Erythroblast (primary cell): ENCODE results near the gene AGTR1.

ENCODE experiments used
- DNase-seq, 2 experiments: peaks; one replicate each; lab custom pipeline; 2025; lab: John Stamatoyannopoulos, UW
- GATA1 ChIP-seq: IDR thresholded peaks from 2 replicates; pipeline ENCODE4 v1.6.1; 2011; ENCODE audit warnings: low read depth, mild to moderate bottlenecking, control low read depth, low read length, moderate library complexity
- POLR2A ChIP-seq: IDR thresholded peaks from 2 replicates; pipeline ENCODE4 v1.6.1; 2011; ENCODE audit warnings: mild to moderate bottlenecking, low read length

Gene AGTR1

DNA sequence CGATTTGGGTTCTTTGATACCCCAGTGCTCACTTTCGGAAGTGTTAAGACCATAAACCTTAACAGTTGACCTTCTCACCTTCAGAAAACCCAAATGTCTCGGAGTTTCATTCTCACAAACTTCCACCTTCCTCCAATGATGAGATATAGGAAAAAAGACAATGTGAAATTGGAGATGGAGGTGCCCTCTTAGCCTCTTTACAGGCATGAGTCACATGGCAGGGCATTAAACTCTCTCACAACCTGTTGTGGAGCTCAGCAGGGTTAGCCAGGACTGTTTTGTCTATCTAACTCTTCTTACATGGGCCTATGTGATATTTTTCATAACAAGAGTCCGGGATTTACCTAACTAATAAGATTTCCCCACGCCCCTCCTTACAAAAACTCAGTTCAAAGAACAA is 10.7 kb downstream of the AGTR1 start:
- DNase-seq = no peak
- TF ChIP-seq GATA1 (no peak), POLR2A (no peak)

DNA sequence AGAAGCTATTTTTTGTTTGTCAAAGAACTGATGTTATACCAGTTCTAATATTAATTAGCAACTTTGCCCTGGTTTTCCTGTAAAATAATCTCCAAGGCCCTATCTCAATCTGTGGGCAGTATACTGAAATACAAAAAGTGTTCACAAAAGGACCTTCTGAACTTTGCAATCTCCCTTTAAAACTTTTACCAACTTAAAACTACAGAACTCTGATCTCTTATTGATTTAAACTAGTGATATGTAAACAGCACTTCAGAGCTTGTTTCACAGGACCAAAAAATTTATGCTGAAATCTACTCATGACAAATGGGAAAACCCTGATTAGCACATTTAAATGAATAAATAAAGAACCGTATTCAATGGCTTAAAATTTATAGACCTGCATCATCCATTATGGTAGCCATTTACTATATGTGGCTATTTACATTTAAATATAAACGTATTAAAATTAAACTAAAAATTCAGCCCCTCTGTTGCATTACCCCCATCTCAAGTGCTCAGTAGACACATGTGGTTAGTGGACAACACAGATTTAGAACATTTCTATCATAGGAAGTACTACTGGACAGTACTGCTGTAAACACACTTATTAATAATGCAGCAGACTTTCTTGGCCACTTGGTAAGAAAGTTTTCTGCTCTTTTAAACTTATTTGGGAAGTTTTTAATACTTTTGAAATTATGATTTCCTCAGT is 12.0 kb downstream of the AGTR1 start:
- no peak for DNase-seq
- no peak for TF ChIP-seq GATA1

DNA sequence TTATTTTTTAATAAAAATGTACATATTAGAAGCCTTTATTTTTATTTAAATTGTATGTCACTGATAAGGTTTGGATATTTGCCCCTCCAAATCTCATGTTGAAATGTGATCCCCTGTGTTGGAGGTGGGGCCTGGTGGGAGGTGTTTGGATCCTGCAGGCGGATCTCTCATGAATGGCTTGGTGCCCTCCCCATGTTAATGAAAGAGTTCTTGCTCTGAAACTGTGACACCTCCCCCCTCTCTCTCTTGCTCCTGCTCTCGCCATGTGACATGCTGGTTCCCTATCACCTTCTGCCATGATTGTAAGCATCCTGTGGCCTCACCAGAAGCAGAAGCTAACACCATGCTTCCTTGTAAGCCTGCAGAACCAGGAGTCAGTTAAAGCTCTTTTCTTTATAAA is 13.0 kb downstream of the AGTR1 start:
- no peak for DNase-seq

DNA sequence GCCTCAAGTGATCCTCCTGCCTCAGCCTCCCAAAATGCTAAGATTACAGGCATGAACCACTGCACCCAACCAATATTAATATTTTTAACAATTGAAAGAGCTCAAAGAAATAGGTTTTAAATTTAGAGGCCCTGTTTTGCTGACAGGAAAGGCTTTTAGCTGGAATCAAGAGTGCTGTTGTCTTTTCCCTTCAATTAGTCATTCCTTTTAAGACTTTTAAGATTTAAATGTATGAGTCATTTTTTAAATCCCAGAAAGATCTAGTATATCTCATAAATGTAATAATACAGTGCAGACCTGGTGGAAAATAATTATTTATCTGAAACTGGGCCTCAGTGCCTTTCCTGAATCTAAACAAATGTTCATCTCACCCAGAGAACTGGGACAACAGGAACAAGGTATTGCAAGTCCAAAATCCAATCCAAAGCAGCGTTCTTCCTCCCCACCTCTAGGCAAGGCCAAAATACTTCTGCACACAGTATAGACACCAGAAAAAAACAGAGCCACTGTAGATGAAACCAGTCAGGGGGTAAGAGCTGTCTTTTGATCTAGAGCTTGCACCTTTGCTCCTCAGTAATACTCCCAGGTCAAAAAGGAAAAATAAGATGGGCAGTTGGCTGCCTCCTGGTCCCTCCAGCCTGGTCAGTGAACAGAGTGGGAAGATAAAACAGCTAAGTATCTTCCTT is 14.4 kb downstream of the AGTR1 start:
- no peak for DNase-seq
- TF ChIP-seq POLR2A = no peak
- TF ChIP-seq GATA1 = no peak

More for the DNA sequence above, 13.0 kb downstream of the AGTR1 start:
- no peak for TF ChIP-seq POLR2A

DNA sequence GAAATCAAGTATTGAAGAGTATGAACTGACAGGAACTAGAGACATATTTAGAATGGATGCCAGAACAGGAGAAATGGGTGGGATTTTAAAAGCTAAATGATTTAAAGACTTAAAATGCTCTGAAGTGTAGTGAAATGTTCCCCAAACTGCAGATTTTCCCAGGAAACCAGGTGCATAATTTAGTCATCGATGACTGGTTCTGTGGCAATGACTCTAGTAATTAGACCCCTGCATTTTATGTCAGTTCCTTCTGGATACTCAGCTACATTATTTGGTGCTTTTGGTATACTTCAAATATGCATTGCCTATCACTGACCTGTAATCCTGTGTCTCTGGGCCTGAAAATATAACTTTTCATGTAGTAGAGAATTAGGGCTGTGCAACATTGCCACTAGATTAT is 16.8 kb downstream of the AGTR1 start:
- DNase-seq = no peak
- TF ChIP-seq GATA1 = no peak

DNA sequence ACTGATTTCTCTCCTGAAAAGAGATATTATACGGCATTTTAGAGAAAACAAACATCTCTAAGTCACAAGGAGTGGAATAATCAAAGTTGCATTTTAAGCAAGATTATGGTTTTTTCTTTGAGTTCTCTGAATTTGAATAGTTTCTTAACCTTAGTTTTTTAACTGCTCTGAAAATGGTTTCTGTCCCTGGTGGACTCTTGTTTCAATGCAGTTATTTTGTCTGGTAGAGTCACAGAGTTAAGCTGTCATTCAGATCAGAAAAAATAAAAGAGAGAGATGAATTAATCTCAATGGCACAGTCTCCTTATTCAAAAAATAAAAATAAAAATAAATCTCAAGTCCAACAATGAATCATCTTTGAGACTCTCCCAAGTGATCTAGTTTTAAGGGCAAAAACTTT is 19.0 kb downstream of the AGTR1 start:
- TF ChIP-seq GATA1 (no peak), POLR2A (no peak)
- DNase-seq = no peak

DNA sequence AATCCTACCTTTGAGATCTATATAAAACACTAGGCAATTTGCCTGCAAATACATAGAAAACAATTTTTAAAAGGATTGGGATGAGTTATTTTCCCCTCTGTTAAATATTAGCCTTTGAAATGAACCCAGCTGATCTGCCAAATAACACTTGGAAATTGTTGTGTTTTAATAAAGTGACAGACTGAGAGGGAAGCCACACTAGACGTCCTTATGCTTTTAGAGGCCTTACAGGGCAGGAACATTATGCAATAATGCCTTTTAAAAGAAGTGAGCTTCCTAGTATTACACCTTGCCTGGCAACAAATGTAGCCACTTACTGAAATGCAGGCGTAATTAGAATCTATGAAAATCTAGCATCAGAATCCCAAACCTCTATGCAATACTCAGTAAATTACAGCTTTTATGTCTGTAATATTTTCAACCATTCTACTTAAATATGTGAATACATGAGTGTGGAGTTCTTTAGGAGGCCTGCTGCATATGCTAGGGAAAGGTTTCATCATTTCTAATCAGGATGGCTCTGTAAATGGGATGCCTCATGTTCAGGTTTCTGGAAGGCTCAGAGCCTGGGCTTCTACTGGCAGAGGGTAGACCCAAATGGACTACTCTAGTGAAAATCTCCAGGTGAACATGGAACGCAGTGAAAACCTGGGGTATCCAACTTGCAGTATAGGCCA is 20.3 kb downstream of the AGTR1 start:
- TF ChIP-seq GATA1 (no peak), POLR2A (no peak)
- no peak for DNase-seq

DNA sequence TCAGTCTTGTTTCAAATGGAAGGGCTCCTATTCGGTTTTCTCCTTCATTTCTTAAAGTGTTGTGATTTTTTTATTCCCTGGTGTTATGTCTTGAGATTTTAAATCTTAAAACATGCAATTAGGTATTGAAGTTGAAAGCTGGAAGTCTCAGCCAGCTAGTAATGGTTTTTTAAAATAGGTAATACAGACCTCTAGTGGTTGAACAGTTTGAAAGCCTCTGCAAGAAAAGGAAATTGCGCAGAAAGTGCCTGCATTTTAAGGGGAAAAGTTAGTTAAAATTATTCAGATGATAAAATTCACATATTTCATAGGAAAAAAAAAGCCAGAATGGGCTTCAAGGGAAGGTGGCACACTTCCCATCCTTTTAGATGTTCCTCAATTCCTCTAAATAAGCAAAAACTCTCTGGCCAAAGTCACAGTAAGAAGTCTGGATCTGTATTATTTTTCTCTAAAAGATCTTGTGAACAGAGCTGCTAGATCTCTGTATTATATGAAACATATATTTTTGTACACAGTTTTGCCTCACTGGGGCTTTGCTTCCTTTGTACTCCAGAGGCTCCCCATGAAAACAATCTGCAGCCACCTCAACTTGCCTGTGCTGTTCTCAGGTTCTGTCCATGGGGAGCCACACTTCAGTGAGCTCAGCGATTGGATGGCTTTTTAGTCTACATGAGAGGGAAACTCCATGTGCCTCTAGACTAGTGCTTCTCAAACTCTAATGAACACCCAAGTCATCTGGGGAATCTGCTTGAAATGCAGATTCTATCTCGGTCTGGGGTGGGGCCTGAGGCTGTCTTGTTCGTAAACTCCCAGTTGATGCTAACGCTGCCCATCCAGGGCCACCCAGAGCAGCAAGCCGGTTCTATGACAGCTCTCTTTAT is 21.5 kb downstream of the AGTR1 start:
- no peak for TF ChIP-seq POLR2A
- no peak for TF ChIP-seq GATA1
- no peak for DNase-seq

DNA sequence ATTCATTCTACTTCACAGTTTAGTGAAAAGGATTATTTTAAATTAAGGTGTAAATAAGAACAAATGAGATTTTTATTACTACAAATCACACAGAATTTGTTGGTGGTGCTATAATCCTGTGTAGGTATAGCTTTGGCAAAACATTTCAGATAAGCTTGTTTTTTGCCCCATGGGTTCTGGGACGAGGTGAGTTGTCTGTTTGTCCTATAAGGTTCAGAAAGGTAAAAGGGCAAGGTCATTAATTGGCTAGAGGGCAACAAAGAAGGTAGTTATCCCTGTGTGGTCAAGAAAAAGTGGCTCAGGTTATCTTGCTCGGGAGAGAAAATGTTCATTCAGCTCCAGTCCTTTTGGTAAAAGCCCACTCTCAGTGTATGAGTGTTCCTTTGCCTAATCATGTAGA is 23.2 kb downstream of the AGTR1 start:
- no peak for TF ChIP-seq POLR2A
- no peak for TF ChIP-seq GATA1
- no peak for DNase-seq

DNA sequence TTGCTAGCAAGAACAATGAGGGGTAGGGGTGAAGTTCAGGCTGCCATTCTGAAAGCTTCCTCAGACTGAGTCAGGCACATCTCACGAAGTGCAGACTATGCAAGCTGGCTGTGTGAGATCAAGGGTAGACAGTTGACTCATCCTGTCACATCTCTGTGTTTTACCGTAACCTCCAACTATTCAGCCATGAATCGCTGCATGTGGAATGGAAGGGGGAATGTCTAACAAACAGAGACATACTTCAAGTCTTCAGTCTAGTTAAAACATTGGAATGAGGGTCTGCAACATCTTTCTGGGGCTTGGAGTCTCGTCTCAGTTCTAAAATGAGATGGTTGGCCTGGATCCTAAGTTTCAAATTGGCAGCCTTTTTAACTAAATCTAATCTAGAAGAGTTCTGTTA is 25.9 kb downstream of the AGTR1 start:
- no peak for DNase-seq
- TF ChIP-seq GATA1 (no peak), POLR2A (no peak)

DNA sequence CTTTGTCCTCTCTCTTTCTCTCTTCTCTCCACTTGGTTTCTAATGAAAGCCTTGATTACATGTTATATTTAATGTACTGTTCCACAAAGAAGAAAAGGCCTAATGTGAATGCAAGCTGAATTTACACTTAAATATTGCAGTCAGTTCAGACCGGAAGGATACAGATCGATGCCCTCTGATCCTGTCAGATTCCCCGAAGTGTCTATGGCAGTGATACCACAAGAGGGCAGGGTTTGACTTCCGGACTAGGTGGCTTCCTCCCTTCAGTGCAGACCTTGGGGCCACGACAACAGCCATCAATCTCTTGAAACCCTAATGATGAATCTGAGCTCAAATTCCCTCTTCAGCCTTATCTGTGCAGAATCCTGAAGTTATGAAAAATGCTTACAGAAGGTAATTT is 29.5 kb downstream of the AGTR1 start:
- DNase-seq = peak; percentile 50 to 59
- TF ChIP-seq GATA1 = no peak
- no peak for TF ChIP-seq POLR2A

DNA sequence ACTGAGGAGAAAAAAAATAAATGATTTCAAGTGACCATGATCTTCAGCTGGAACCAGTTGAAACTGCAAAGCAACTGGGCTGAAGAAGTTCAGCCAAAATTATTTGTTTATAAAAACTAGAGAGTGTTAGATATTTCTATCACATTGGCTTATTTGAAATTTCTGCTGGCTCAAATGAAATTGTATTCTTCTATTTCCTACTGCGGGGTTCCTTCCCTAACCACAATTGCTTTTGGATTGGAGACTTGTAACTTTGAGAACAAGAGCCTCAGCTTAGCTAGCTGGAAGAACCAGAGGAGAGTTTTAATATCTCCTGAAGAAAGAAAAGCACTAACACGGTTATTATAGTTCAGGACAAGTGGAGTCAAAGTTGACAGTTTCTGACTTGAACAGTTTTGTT is 31.1 kb downstream of the AGTR1 start:
- TF ChIP-seq GATA1 (no peak), POLR2A (no peak)
- no peak for DNase-seq

DNA sequence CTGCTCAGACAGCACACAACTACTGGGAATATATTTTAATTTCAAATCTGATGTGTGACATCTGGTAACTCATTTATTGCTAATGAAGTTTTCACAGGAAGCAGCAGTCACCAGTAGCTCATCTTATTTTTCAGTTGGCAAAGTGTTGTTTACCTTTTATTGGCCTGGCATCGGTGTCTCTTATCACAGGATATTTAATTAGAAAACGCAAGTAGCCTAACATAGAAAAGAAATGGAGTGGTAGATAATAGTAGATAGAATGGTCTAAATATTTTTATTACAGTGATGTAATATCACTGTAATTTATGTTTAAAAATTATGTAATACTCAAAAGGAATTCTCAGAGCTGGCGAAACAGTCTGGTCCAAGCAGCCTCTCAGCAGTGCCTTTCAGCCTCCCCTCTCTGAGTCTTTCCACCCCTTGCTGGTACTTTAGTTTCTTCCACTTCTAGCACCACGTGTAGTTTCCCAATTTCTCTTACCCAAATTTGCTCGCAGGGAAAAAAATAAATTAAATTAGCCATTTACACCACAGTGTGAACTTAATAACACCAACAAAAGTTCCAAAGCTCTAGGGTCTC is 31.9 kb downstream of the AGTR1 start:
- TF ChIP-seq GATA1 = no peak
- no peak for TF ChIP-seq POLR2A
- DNase-seq = no peak

DNA sequence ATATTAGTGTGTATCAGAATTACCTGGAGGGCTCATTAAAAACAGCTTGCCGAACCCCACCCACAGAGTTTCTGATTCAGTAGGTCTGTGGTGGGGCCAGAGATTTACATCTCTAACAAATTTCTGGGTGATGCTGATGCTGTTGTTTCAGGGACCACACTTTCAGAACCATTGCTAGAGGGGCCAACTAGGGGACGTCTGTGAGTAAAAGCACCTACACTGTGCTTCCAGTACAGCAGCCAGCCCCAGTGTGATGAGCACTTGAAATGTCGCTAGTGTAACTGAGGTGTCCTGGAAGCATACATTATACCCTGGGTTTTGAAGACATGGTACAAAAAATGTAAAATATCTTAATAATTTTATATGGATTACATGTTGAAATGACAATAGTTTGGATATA is 33.0 kb downstream of the AGTR1 start:
- DNase-seq = no peak
- TF ChIP-seq POLR2A (no peak), GATA1 (no peak)
